H9 (cell line): ENCODE measurements around the gene ENTR1. TPM values are rescaled to one million over a fixed set of nuclear protein-coding genes. Genes with fewer than 3 reads are reported as not detected.

Source experiments
- DNase-seq: peaks from one replicate; pipeline ENCODE4 v3.0.0-alpha.2; 2017
- H2AFZ ChIP-seq: one replicate; pipeline ENCODE4 v1.6.1; 2013; ENCODE audit warnings: mild to moderate bottlenecking, low read length, control low read depth, moderate library complexity
- H2AK5ac ChIP-seq: 2 replicates; pipeline ENCODE4 v1.6.1; 2013; ENCODE audit warnings: low read length, control low read depth, mixed read lengths; ENCODE audit not compliant: insufficient read length
- H2BK120ac ChIP-seq: one replicate; pipeline ENCODE4 v1.6.1; 2013; ENCODE audit warnings: low read depth, mild to moderate bottlenecking, low read length, control low read depth, inconsistent platforms; ENCODE audit not compliant: poor library complexity, severe bottlenecking
- H2BK12ac ChIP-seq: 2 replicates; pipeline ENCODE4 v1.6.1; 2013; ENCODE audit warnings: low read length, control low read depth, mixed read lengths, low read depth; ENCODE audit not compliant: insufficient read length
- H2BK15ac ChIP-seq: 2 replicates; pipeline ENCODE4 v1.6.1; 2013; ENCODE audit warnings: low read depth, low read length, control low read depth
- H2BK20ac ChIP-seq: one replicate; pipeline ENCODE4 v1.6.1; 2013; ENCODE audit warnings: low read depth, mild to moderate bottlenecking, low read length, control low read depth, inconsistent platforms; ENCODE audit not compliant: poor library complexity, severe bottlenecking
- H2BK5ac ChIP-seq: 2 replicates; pipeline ENCODE4 v1.6.1; 2013; ENCODE audit warnings: low read length, control low read depth, mixed read lengths; ENCODE audit not compliant: insufficient read length
- H3K14ac ChIP-seq: 2 replicates; pipeline ENCODE4 v1.6.1; 2013; ENCODE audit warnings: low read length, control low read depth; ENCODE audit not compliant: insufficient read depth
- H3K18ac ChIP-seq: 2 replicates; pipeline ENCODE4 v1.6.1; 2013; ENCODE audit warnings: low read depth, mild to moderate bottlenecking, mixed read lengths, low read length, control low read depth; ENCODE audit not compliant: insufficient read length
- H3K23ac ChIP-seq: 2 replicates; pipeline ENCODE4 v1.6.1; 2013; ENCODE audit warnings: low read length, control low read depth, mixed read lengths, low read depth; ENCODE audit not compliant: insufficient read length
- H3K23me2 ChIP-seq: 2 replicates; pipeline ENCODE4 v1.6.1; 2013; ENCODE audit warnings: low read depth, mild to moderate bottlenecking, mixed read lengths, low read length, control low read depth; ENCODE audit not compliant: insufficient read length, poor library complexity, severe bottlenecking
- H3K27ac ChIP-seq: 2 replicates; pipeline ENCODE4 v1.5.1; 2013; ENCODE audit warnings: low read length, control low read depth, mixed read lengths, low read depth; ENCODE audit not compliant: insufficient read length
- H3K27me3 ChIP-seq: 2 replicates; pipeline ENCODE4 v1.6.1; 2013; ENCODE audit warnings: low read length, control low read depth, inconsistent platforms; ENCODE audit not compliant: insufficient read depth
- H3K4ac ChIP-seq: 2 replicates; pipeline ENCODE4 v1.6.1; 2013; ENCODE audit warnings: low read depth, mild to moderate bottlenecking, control low read depth, inconsistent platforms, low read length, moderate library complexity
- H3K4me1 ChIP-seq: 2 replicates; pipeline ENCODE4 v1.6.1; 2013; ENCODE audit warnings: low read length, control low read depth, inconsistent platforms; ENCODE audit not compliant: insufficient read depth
- H3K4me2 ChIP-seq: 2 replicates; pipeline ENCODE4 v1.6.1; 2013; ENCODE audit warnings: low read length, control low read depth, mixed read lengths; ENCODE audit not compliant: insufficient read length, insufficient read depth
- H3K56ac ChIP-seq: 2 replicates; pipeline ENCODE4 v1.6.1; 2013; ENCODE audit warnings: low read depth, mild to moderate bottlenecking, mixed read lengths, low read length, control low read depth; ENCODE audit not compliant: insufficient read length
- H3K79me1 ChIP-seq: 2 replicates; pipeline ENCODE4 v1.6.1; 2013; ENCODE audit warnings: low read depth, mild to moderate bottlenecking, moderate library complexity, low read length, control low read depth, inconsistent platforms; ENCODE audit not compliant: insufficient read depth, poor library complexity, severe bottlenecking
- H3K79me2 ChIP-seq: 2 replicates; pipeline ENCODE4 v1.6.1; 2013; ENCODE audit warnings: low read length, control low read depth, inconsistent platforms; ENCODE audit not compliant: insufficient read depth
- H3K9ac ChIP-seq: 2 replicates; pipeline ENCODE4 v1.6.1; 2013; ENCODE audit warnings: low read length, control low read depth, mixed read lengths; ENCODE audit not compliant: insufficient read length; ENCODE audit errors: extremely low read depth
- H3K9me3 ChIP-seq: one replicate; pipeline ENCODE4 v1.6.1; 2013; ENCODE audit warnings: low read depth, low read length, inconsistent platforms; ENCODE audit not compliant: control insufficient read depth
- H3T11ph ChIP-seq: one replicate; pipeline ENCODE4 v1.6.1; 2013; ENCODE audit warnings: mild to moderate bottlenecking, low read length, control low read depth, inconsistent platforms
- H4K20me1 ChIP-seq: one replicate; pipeline ENCODE4 v1.6.1; 2013; ENCODE audit not compliant: control insufficient read depth, insufficient read length, insufficient read depth
- H4K5ac ChIP-seq: 2 replicates; pipeline ENCODE4 v1.6.1; 2013; ENCODE audit warnings: low read depth, mild to moderate bottlenecking, mixed read lengths, low read length, control low read depth; ENCODE audit not compliant: insufficient read length
- H4K8ac ChIP-seq: replicated peaks from 2 replicates; pipeline ENCODE4 v1.6.1; 2013; ENCODE audit warnings: low read length, control low read depth, mixed read lengths, low read depth; ENCODE audit not compliant: insufficient read length
- H4K91ac ChIP-seq: 2 replicates; pipeline ENCODE4 v1.6.1; 2013; ENCODE audit warnings: low read depth, mild to moderate bottlenecking, moderate library complexity, mixed read lengths, low read length, control low read depth; ENCODE audit not compliant: insufficient read length
- H3K27ac Mint-ChIP-seq, 3 experiments: 2 replicates in 2 of 3; 3 replicates in 1 of 3; pipeline ENCODE4 v1.8.0; 2020 to 2021; ENCODE audit warnings: mixed read lengths in 3 of 3, mild to moderate bottlenecking in 1 of 3, moderate library complexity in 1 of 3
- H3K27me3 Mint-ChIP-seq: 2 replicates; pipeline ENCODE4 v1.8.0; 2021; ENCODE audit warnings: low read depth, mild to moderate bottlenecking, moderate library complexity, mixed read lengths
- H3K36me3 Mint-ChIP-seq, 3 experiments: 2 replicates in 2 of 3; 3 replicates in 1 of 3; pipeline ENCODE4 v1.8.0; 2020 to 2021; ENCODE audit warnings: low read depth in 3 of 3, mixed read lengths in 3 of 3; ENCODE audit not compliant: insufficient read depth in 1 of 3
- H3K4me1 Mint-ChIP-seq, 2 experiments: 2 replicates each; pipeline ENCODE4 v1.8.0; 2020; ENCODE audit warnings: mixed read lengths in 2 of 2
- H3K4me3 Mint-ChIP-seq, 2 experiments: 2 replicates in 1 of 2; 3 replicates in 1 of 2; pipeline ENCODE4 v1.8.0; 2020 to 2021; ENCODE audit warnings: mild to moderate bottlenecking in 2 of 2, mixed read lengths in 2 of 2, moderate library complexity in 1 of 2
- H3K9me3 Mint-ChIP-seq, 2 experiments: 2 replicates in 1 of 2; 3 replicates in 1 of 2; pipeline ENCODE4 v1.8.0; 2020; ENCODE audit warnings: mild to moderate bottlenecking in 2 of 2, mixed read lengths in 2 of 2, moderate library complexity in 1 of 2
- WGBS: extraction: QIAGEN DNeasy Blood & Tissue Kit; methylation state at CpG from one replicate; pipeline ENCODE4 v1.1.7; 2013; ENCODE audit warnings: missing lambda C conversion rate, low lambda C conversion rate, mixed read lengths; ENCODE audit not compliant: insufficient read length; ENCODE audit errors: extremely low coverage; 5-methylcytosine and 5-hydroxymethylcytosine counted together
- total RNA-seq: library from RNA; stranded (reverse); gene quantifications from 2 replicates; pipeline ENCODE4 v1.2.1, GENCODE V29; 2021
- TF ChIP-seq, protein P1 (sequence below): fragments of 200-600 bp; sonication (generic); conservative IDR thresholded peaks from 3 replicates; pipeline ENCODE4 v1.8.0; 2021; ENCODE audit warnings: antibody characterized with exemption, mild to moderate bottlenecking

ENTR1 gene
- total RNA-seq, 1 experiment from 2014 or later = 108 TPM

DNA sequence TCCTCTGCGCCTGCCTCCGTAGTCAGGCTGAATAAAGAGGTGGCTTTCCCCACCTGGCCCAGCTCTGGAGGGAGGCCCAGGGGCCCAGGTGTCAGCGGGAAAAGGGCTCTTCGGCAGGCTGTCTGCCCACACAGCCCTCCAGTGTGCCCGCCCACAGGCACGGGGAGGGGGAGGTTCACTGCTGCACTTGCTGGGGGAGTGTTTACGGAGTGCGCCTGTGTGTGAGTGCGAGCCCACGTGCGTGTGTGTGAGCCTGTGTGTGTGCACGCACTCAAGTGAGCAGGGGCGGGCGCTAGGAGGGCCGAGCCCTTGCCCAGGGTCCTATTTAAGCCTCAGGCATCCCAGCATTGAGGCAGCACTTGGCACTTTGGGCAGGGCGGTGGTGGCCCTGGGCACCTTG lies 57.7 kb downstream of the ENTR1 start:
- Histone ChIP-seq H3K27me3 (no peaks in the 10 kb centered on the region), H3T11ph (no peak overlapping the region), H4K5ac (no peak overlapping the region), H3K4ac (no peak overlapping the region), H2BK12ac (no peak overlapping the region), H3K56ac (no peak overlapping the region), H2BK5ac (no peak overlapping the region), H3K18ac (no peak overlapping the region), H3K9me3 (no peaks in the 10 kb centered on the region), H3K23me2 (no peaks in the 10 kb centered on the region), H3K4me2 (no peak overlapping the region), H2AK5ac (no peak overlapping the region), H3K14ac (no peak overlapping the region), H2BK15ac (no peak overlapping the region), H4K91ac (no peak overlapping the region), H3K9ac (no peak overlapping the region), H3K23ac (no peak overlapping the region), H4K8ac (no peak overlapping the region), H2BK120ac (no peak overlapping the region), H3K79me1 (no peaks in the 10 kb centered on the region), H3K79me2 (no peaks in the 10 kb centered on the region), H2AFZ (no peak overlapping the region), H3K27ac (no peak overlapping the region), H4K20me1 (no peaks in the 10 kb centered on the region), H3K4me1 (no peaks in the 10 kb centered on the region), H2BK20ac (no peak overlapping the region)
- WGBS = no CpG with 5 or more reads among the region's 16 CpGs
- no peak overlapping the region for H3K4me3 Mint-ChIP-seq
- no peaks in the 10 kb centered on the region for H3K9me3 Mint-ChIP-seq
- DNase-seq = no peak
- H3K27ac Mint-ChIP-seq = no peak overlapping the region; a peak in 1 of 7 replicates
- peaks cover 0 to 3% (median 0%) of the 10 kb centered on the region in 3 experiments; a peak in 1 of 7 replicates for H3K36me3 Mint-ChIP-seq
- no peaks in the 10 kb centered on the region for H3K27me3 Mint-ChIP-seq
- TF ChIP-seq, protein P1, sequence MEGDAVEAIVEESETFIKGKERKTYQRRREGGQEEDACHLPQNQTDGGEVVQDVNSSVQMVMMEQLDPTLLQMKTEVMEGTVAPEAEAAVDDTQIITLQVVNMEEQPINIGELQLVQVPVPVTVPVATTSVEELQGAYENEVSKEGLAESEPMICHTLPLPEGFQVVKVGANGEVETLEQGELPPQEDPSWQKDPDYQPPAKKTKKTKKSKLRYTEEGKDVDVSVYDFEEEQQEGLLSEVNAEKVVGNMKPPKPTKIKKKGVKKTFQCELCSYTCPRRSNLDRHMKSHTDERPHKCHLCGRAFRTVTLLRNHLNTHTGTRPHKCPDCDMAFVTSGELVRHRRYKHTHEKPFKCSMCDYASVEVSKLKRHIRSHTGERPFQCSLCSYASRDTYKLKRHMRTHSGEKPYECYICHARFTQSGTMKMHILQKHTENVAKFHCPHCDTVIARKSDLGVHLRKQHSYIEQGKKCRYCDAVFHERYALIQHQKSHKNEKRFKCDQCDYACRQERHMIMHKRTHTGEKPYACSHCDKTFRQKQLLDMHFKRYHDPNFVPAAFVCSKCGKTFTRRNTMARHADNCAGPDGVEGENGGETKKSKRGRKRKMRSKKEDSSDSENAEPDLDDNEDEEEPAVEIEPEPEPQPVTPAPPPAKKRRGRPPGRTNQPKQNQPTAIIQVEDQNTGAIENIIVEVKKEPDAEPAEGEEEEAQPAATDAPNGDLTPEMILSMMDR = no peak
- H3K4me1 Mint-ChIP-seq = no peaks in the 10 kb centered on the region; a peak in 1 of 4 replicates

Other genes with a start within 250 kb of the ENTR1 start
- not detected in 2 replicates for gene LHX3, start 205.5 kb downstream of the ENTR1 start, total RNA-seq
- gene QSOX2, start 164.8 kb downstream of the ENTR1 start, total RNA-seq = 25.0 and 25.8 TPM in 2 replicates
- 0.07 and 0.09 TPM in 2 replicates for gene CCDC187, start 106.5 kb downstream of the ENTR1 start, total RNA-seq
- gene GPSM1, start 83.1 kb downstream of the ENTR1 start, total RNA-seq = 22.1 and 24.7 TPM in 2 replicates
- 22.3 and 24.8 TPM in 2 replicates for gene DNLZ, start 46.9 kb downstream of the ENTR1 start, total RNA-seq
- gene CARD9, start 36.9 kb downstream of the ENTR1 start, total RNA-seq = 5.5 and 5.6 TPM in 2 replicates
- gene SNAPC4, start 10.4 kb downstream of the ENTR1 start, total RNA-seq = 29.7 TPM in 2 replicates
- 94.5 and 103 TPM in 2 replicates for gene PMPCA, start within 50 bp of the ENTR1 start, total RNA-seq
- 20.4 and 21.0 TPM in 2 replicates for gene INPP5E, start 29.2 kb upstream of the ENTR1 start, total RNA-seq
- 52.1 and 56.4 TPM in 2 replicates for gene SEC16A, start 72.4 kb upstream of the ENTR1 start, total RNA-seq
- 63.7 and 71.6 TPM in 2 replicates for gene NOTCH1, start 135.4 kb upstream of the ENTR1 start, total RNA-seq